ENCODE results near the gene GNL3L. TPM values are rescaled to one million over a fixed set of nuclear protein-coding genes. Genes with fewer than 3 reads are reported as not detected.

Gene GNL3L
- total and polyA plus RNA-seq, 2 of the 13 experiments (the other 11 are each of a cell fraction or from before 2014, with no cell fraction given) = 12.1 to 32.6 TPM

- H3K9me3 ChIP-seq (ENCODE audit: low read length) = no peaks in the 10 kb centered on the region
- 27% methylated on average over 9 of the region's 10 CpGs for WGBS (ENCODE audit: low lambda C conversion rate)
- H3K4me3 ChIP-seq (replicated peaks in 1 of 3; ENCODE audit: insufficient read depth in 1 of 3, low read depth in 2 of 3, low read length in 3 of 3) = peak overlapping the region; percentile 57 to 75 (median 64)
- intact Hi-C loops (cut with micrococcal nuclease; ENCODE audit: unreplicated experiment) (no loop called here), in situ Hi-C loops (cut with HindIII; ENCODE audit: extremely low pct_ligation_motif_present, low pct_unique_long_range_greater_than_20kb) (no loop called here)
- TSS peak; percentile 44 for BruUV-seq (replicated peaks)
- H2AFZ ChIP-seq (ENCODE audit: low read length) = no peak overlapping the region
- H3K27ac ChIP-seq (ENCODE audit: extremely low read length, insufficient read depth, low read length) = no peak overlapping the region
- no peaks in the 10 kb centered on the region for H3K36me3 ChIP-seq (replicated peaks in 1 of 2; ENCODE audit: control insufficient read depth in 1 of 2, insufficient read depth in 2 of 2, low read length in 2 of 2)
- H3K27me3 ChIP-seq (ENCODE audit: control insufficient read depth in 1 of 2, insufficient read depth in 2 of 2, low read length in 2 of 2) = no peaks in the 10 kb centered on the region
- H3K79me2 ChIP-seq (ENCODE audit: insufficient read depth, low read length) = no peaks in the 10 kb centered on the region
- peak overlapping the region; percentile 43 for H3K9ac ChIP-seq (ENCODE audit: insufficient read depth, low read depth, low read length)
- ChIA-PET CTCF (ENCODE audit: low intra/inter-chr PET ratio, low total read pairs) (no interaction called here), POLR2A (no interaction called here)
- peak; percentile 71 for TF ChIP-seq ZMYM3 (CRISPR knock-in tag; IDR thresholded peaks at IDR 0.05)
- no peak for TF ChIP-seq ZNF512B (CRISPR knock-in tag; IDR thresholded peaks at IDR 0.05; ENCODE audit: borderline replicate concordance)
- TF ChIP-seq ZNF263 (CRISPR knock-in tag; IDR thresholded peaks at IDR 0.05) = peak; percentile 94
- TF ChIP-seq ZNF768 (CRISPR knock-in tag; IDR thresholded peaks at IDR 0.05) = peak; percentile 82; the same call in 1 of the 2 replicates
- ATAC-seq (no peak), FAIRE-seq (peak; percentile 51), DNase-seq (ENCODE audit: low spot score) (no peak)
- 0 out of 2 replicates have a peak, but pooled peaks cover 14% of the 10 kb centered on the region for H3K4me1 ChIP-seq (ENCODE audit: insufficient read depth, low read length)
- no peaks in the 10 kb centered on the region for H4K20me1 ChIP-seq (ENCODE audit: insufficient read depth, low read length)
- H3K4me2 ChIP-seq (ENCODE audit: low read depth, low read length) = peak overlapping the region; percentile 75
Observed at GRCh38 chrX:54494166-54494988, 35.6 kb upstream of the GNL3L start.
